CD1c-positive myeloid dendritic cell (primary cell): ENCODE results near the gene CYP46A1.

Experiments used
- DNase-seq: peaks from one replicate; pipeline ENCODE4 v3.0.0-alpha.2; 2016; ENCODE audit errors: extremely low spot score

The CYP46A1 gene

GRCh38 chr14:99688210-99688581 lies 4.1 kb downstream of the CYP46A1 start:
- no peak for DNase-seq

GRCh38 chr14:99688629-99689028 lies 4.5 kb downstream of the CYP46A1 start:
- no peak for DNase-seq

- DNase-seq: no peak
These were observed 5.5 kb downstream of the CYP46A1 start for GRCh38 chr14:99689266-99690236.

GRCh38 chr14:99690636-99691035 lies 6.5 kb downstream of the CYP46A1 start:
- DNase-seq: no peak

- no peak for DNase-seq
These were observed 7.2 kb downstream of the CYP46A1 start for GRCh38 chr14:99691111-99691885.

GRCh38 chr14:99693918-99694317 lies 9.8 kb downstream of the CYP46A1 start:
- DNase-seq: no peak

- DNase-seq: no peak
These were observed 12.8 kb downstream of the CYP46A1 start for GRCh38 chr14:99696929-99697328.

- no peak for DNase-seq
These were observed 14.1 kb downstream of the CYP46A1 start for GRCh38 chr14:99698236-99698635.

- DNase-seq: no peak
These were observed 14.5 kb downstream of the CYP46A1 start for GRCh38 chr14:99698642-99699041.

- no peak for DNase-seq
These were observed 15.1 kb downstream of the CYP46A1 start for GRCh38 chr14:99699085-99699760.

- DNase-seq: no peak
These were observed 15.8 kb downstream of the CYP46A1 start for GRCh38 chr14:99699861-99700260.

GRCh38 chr14:99700379-99700778 lies 16.3 kb downstream of the CYP46A1 start:
- DNase-seq: no peak

- DNase-seq: no peak
These were observed 17.2 kb downstream of the CYP46A1 start for GRCh38 chr14:99701260-99701659.

- DNase-seq: no peak
These were observed 18.0 kb downstream of the CYP46A1 start for GRCh38 chr14:99702115-99702514.

- DNase-seq: no peak
These were observed 19.3 kb downstream of the CYP46A1 start for GRCh38 chr14:99703381-99703780.

GRCh38 chr14:99704037-99704436 lies 19.9 kb downstream of the CYP46A1 start:
- no peak for DNase-seq

GRCh38 chr14:99706107-99706900 lies 22.2 kb downstream of the CYP46A1 start:
- no peak for DNase-seq

GRCh38 chr14:99707420-99707819 lies 23.3 kb downstream of the CYP46A1 start:
- DNase-seq: no peak

GRCh38 chr14:99707921-99708320 lies 23.8 kb downstream of the CYP46A1 start:
- DNase-seq: no peak

GRCh38 chr14:99708449-99708848 lies 24.4 kb downstream of the CYP46A1 start:
- no peak for DNase-seq

- DNase-seq: no peak
These were observed 29.9 kb downstream of the CYP46A1 start for GRCh38 chr14:99713972-99714371.
